H1 (cell line): ENCODE data around the gene WSCD2. TPM values are rescaled to one million over a fixed set of nuclear protein-coding genes. Genes with fewer than 3 reads are reported as not detected.

Source experiments
- BRCA1 ChIP-seq: IDR thresholded peaks from 2 replicates; pipeline ENCODE4 v1.6.1; 2012; ENCODE audit warnings: low read depth, low read length, improper control_type of control experiment
- CHD1 ChIP-seq: IDR thresholded peaks from 2 replicates; pipeline ENCODE4 v1.6.1; 2012; ENCODE audit warnings: low read depth, low read length, improper control_type of control experiment
- E2F6 ChIP-seq: IDR thresholded peaks from 2 replicates; pipeline ENCODE4 v1.6.1; 2012; ENCODE audit warnings: inconsistent platforms
- EGR1 ChIP-seq: IDR thresholded peaks from 2 replicates; pipeline ENCODE4 v1.6.1; 2011; ENCODE audit warnings: low read depth, low read length, borderline replicate concordance
- KDM5A ChIP-seq: fragments of 200-600 bp; IDR thresholded peaks from 2 replicates; pipeline ENCODE4 v1.7.1; 2012; ENCODE audit warnings: mild to moderate bottlenecking, low read length, inconsistent platforms, mixed read lengths
- SP2 ChIP-seq: IDR thresholded peaks from 2 replicates; pipeline ENCODE4 v1.6.1; 2012; ENCODE audit warnings: mild to moderate bottlenecking, low read length, inconsistent platforms
- polyA plus RNA-seq, 7 experiments: library from polyadenylated mRNA; depleted of rRNA in 3 of 7; stranded (reverse) in 5 of 7; unstranded in 2 of 7; fragments of >200 nt in 5 of 7; fragments of 200-250 nt in 2 of 7; gene quantifications; 1 replicate in 5 of 7; 2 replicates in 1 of 7; 4 replicates in 1 of 7; pipeline versions ENCODE4 v1.2.1 to v1.2.3, GENCODE V29; 2011 to 2013; ENCODE audit warnings: missing spikeins in 2 of 7, mixed read lengths in 2 of 7
- total RNA-seq: library from RNA; stranded (reverse); fragmentation: NEBNext Ultra II Directional; extraction: Animal tissue kit (Norgen Biotek cat#: 25700); gene quantifications from 2 replicates; pipeline ENCODE4 v1.2.1, GENCODE V29; 2021
- TF ChIP-seq, protein P1 (sequence below): IDR thresholded peaks from 2 replicates; pipeline ENCODE4 v1.6.1; 2012; ENCODE audit warnings: low read length, inconsistent platforms

WSCD2 gene
- total and polyA plus RNA-seq, 2 of the 8 experiments (the other 6 are each of a cell fraction or from before 2014, with no cell fraction given) = 1.3 to 2.2 TPM

- TF ChIP-seq CHD1 (no peak), E2F6 (no peak), SP2 (no peak), KDM5A (no peak), BRCA1 (no peak), EGR1 (no peak)
- TF ChIP-seq, protein P1, sequence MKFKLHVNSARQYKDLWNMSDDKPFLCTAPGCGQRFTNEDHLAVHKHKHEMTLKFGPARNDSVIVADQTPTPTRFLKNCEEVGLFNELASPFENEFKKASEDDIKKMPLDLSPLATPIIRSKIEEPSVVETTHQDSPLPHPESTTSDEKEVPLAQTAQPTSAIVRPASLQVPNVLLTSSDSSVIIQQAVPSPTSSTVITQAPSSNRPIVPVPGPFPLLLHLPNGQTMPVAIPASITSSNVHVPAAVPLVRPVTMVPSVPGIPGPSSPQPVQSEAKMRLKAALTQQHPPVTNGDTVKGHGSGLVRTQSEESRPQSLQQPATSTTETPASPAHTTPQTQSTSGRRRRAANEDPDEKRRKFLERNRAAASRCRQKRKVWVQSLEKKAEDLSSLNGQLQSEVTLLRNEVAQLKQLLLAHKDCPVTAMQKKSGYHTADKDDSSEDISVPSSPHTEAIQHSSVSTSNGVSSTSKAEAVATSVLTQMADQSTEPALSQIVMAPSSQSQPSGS = no peak
Observed at GRCh38 chr12:108126212-108126611, 2.9 kb upstream of the WSCD2 start (continued).
